HL-60 (cell line): Measurements from ENCODE around the gene PODNL1.
"Not testable (repeated sequence)": the region's sequence is repeated elsewhere in the genome, so short reads cannot be mapped to it uniquely, and the experiment has no call there.

Experiments used
- DNase-seq, 2 experiments: peaks; one replicate each; pipeline ENCODE4 v3.0.0-alpha.2; 2010 to 2020; ENCODE audit warnings: low read depth in 1 of 2, low spot score in 1 of 2
- H3K27ac ChIP-seq: fragments of 250-450 bp; sonication (Bioruptor Pico); replicated peaks from 2 replicates; pipeline ENCODE4 v1.5.1; 2020; ENCODE audit warnings: mild to moderate bottlenecking, moderate library complexity
- H3K27me3 ChIP-seq: fragments of 250-450 bp; sonication (Bioruptor Pico); 2 replicates; pipeline ENCODE4 v1.5.1; 2021; ENCODE audit warnings: mild to moderate bottlenecking, moderate library complexity; ENCODE audit not compliant: insufficient read depth, poor library complexity, severe bottlenecking
- H3K4me3 ChIP-seq: replicated peaks from 2 replicates; pipeline ENCODE4 v1.5.1; 2011; ENCODE audit warnings: mild to moderate bottlenecking, control low read depth, low read length; ENCODE audit not compliant: insufficient read depth
- GABPA ChIP-seq: IDR thresholded peaks from 2 replicates; pipeline ENCODE4 v1.6.1; 2012; ENCODE audit warnings: low read depth
- POLR2AphosphoS5 ChIP-seq: IDR thresholded peaks from 2 replicates; pipeline ENCODE4 v1.6.1; 2012; ENCODE audit warnings: low read depth
- SPI1 ChIP-seq: IDR thresholded peaks from 2 replicates; pipeline ENCODE4 v1.6.1; 2012; ENCODE audit warnings: low read depth, mild to moderate bottlenecking, borderline replicate concordance
- TF ChIP-seq, protein P1 (sequence below): IDR thresholded peaks from 2 replicates; pipeline ENCODE4 v1.6.1; 2012; ENCODE audit warnings: low read depth; ENCODE audit not compliant: insufficient replicate concordance
- TF ChIP-seq, protein P2 (sequence below): IDR thresholded peaks from one replicate; pipeline ENCODE4 v1.5.1; 2011; ENCODE audit warnings: low read length, control low read depth, inconsistent platforms; ENCODE audit not compliant: insufficient read depth

PODNL1 gene

DNA sequence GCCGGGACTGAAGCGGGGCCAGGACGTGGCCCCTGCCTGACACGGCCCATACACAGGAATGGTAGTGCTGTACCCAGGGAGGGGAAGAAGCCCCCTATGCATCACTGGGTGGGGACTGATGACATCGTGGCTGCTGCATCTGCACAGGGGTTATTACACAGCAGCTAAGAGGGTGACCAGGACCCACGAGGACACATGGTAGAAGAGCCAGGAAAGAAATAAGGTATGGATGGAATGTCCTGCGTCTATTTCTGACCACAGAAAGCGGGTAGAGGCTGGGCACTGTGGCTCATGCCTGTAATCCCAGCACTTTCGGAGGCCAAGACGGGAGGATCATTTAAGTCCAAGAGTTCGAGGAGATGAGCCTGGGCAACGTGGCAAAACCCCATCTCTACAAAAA is 38.2 kb upstream of the PODNL1 start:
- no peak for DNase-seq

DNA sequence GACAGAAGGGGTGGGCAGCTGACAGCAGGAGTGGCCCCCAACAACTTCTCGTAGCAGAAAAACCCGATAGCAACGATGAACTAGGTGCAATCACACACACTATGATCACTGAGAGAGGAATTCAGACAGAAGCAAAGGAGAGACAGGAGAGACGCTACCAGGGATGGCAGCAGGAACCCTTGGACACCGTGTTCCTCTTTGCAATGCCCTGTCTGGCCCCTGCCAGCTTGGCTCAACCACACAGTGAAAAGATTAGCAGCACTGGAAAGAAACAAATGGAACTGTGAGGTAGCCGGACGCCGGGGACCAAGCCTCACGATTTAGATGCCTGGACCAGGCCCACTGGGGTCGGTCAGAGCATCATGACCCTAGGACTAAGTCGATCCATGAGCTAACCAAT is 37.7 kb upstream of the PODNL1 start:
- no peak overlapping the region for H3K4me3 ChIP-seq
- H3K27me3 ChIP-seq: no peaks in the 10 kb centered on the region
- TF ChIP-seq GABPA (no peak), POLR2AphosphoS5 (no peak)
- TF ChIP-seq, protein P1, sequence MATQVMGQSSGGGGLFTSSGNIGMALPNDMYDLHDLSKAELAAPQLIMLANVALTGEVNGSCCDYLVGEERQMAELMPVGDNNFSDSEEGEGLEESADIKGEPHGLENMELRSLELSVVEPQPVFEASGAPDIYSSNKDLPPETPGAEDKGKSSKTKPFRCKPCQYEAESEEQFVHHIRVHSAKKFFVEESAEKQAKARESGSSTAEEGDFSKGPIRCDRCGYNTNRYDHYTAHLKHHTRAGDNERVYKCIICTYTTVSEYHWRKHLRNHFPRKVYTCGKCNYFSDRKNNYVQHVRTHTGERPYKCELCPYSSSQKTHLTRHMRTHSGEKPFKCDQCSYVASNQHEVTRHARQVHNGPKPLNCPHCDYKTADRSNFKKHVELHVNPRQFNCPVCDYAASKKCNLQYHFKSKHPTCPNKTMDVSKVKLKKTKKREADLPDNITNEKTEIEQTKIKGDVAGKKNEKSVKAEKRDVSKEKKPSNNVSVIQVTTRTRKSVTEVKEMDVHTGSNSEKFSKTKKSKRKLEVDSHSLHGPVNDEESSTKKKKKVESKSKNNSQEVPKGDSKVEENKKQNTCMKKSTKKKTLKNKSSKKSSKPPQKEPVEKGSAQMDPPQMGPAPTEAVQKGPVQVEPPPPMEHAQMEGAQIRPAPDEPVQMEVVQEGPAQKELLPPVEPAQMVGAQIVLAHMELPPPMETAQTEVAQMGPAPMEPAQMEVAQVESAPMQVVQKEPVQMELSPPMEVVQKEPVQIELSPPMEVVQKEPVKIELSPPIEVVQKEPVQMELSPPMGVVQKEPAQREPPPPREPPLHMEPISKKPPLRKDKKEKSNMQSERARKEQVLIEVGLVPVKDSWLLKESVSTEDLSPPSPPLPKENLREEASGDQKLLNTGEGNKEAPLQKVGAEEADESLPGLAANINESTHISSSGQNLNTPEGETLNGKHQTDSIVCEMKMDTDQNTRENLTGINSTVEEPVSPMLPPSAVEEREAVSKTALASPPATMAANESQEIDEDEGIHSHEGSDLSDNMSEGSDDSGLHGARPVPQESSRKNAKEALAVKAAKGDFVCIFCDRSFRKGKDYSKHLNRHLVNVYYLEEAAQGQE: no peak
- no peak for DNase-seq
- no peak overlapping the region for H3K27ac ChIP-seq

More for the DNA sequence above, 38.2 kb upstream of the PODNL1 start:
- H3K4me3 ChIP-seq: no peak overlapping the region
- TF ChIP-seq GABPA (no peak), SPI1 (no peak), POLR2AphosphoS5 (no peak)
- TF ChIP-seq, protein P2, sequence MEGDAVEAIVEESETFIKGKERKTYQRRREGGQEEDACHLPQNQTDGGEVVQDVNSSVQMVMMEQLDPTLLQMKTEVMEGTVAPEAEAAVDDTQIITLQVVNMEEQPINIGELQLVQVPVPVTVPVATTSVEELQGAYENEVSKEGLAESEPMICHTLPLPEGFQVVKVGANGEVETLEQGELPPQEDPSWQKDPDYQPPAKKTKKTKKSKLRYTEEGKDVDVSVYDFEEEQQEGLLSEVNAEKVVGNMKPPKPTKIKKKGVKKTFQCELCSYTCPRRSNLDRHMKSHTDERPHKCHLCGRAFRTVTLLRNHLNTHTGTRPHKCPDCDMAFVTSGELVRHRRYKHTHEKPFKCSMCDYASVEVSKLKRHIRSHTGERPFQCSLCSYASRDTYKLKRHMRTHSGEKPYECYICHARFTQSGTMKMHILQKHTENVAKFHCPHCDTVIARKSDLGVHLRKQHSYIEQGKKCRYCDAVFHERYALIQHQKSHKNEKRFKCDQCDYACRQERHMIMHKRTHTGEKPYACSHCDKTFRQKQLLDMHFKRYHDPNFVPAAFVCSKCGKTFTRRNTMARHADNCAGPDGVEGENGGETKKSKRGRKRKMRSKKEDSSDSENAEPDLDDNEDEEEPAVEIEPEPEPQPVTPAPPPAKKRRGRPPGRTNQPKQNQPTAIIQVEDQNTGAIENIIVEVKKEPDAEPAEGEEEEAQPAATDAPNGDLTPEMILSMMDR: no peak
- TF ChIP-seq, protein P1: no peak
- H3K27ac ChIP-seq: no peak overlapping the region
- H3K27me3 ChIP-seq: no peaks in the 10 kb centered on the region

DNA sequence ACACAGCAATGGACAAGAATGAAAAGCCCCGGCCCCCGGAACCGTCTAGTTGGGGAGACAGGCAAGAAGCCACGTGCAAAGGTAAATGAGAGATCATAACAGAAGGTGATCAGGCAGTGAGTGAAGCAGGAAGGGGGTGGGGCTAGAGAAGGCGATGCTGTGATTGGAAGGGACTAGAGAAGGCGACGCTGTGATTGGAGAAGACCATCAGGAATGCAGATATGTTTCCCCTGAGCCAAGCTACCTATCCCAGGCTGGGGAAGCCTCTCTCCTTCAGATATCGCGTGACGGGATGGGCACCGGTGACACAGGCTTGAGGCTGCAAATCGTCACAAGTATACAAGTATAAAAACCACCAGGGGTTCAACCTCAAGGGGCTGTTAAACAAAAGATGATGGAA is 35.9 kb upstream of the PODNL1 start:
- H3K4me3 ChIP-seq: no peak overlapping the region
- H3K27me3 ChIP-seq: no peaks in the 10 kb centered on the region
- TF ChIP-seq, protein P1: no peak
- TF ChIP-seq, protein P2: no peak
- TF ChIP-seq GABPA: no peak
- no peak for DNase-seq
- no peak overlapping the region for H3K27ac ChIP-seq

DNA sequence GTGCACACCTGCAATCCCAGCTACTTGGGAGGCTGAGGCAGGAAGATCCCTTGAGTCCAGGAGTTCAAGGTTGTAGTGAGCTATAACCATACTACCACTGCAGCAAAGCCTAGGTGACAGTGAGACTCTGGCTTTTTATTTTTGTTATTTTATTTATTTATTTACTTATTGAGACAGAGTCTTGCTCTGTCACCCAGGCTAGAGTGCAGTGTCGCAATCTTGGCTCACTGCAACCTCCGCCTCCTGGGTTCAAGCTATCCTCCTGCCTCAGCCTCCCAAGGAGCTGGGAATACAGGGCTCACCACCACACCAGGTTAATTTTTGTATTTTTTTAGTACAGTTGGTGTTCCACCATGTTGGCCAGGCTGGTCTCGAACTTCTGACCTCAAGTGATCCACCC is 35.3 kb upstream of the PODNL1 start:
- not testable (repeated sequence) for H3K4me3 ChIP-seq, DNase-seq, H3K27ac ChIP-seq, H3K27me3 ChIP-seq
